Panc1 (cell line): ENCODE measurements around the gene RNPS1. TPM values are rescaled to one million over a fixed set of nuclear protein-coding genes. Genes with fewer than 3 reads are reported as not detected.

ENCODE experiments used
- ATAC-seq: fragments of 200-7000 bp; cut with Tn5 transposase; 2 replicates; pipeline ENCODE4 v1.9.1; 2020; ENCODE audit warnings: mild to moderate bottlenecking, moderate library complexity
- BruUV-seq: library from RNA; stranded (reverse); fragments of 400-500 nt; replicated peaks from 2 replicates; lab custom pipeline; 2021; lab: Mats Ljungman, UMichigan
- CTCF ChIA-PET: fragments of 300-600 bp; sonication (Branson Sonifier 250); formaldehyde crosslinking; loops from one replicate; lab custom pipeline; 2022; ENCODE audit warnings: antibody characterized with exemption; lab: Charles Lee
- POLR2A ChIA-PET: fragments of 300-600 bp; sonication (Branson Sonifier 250); formaldehyde crosslinking; loops from one replicate; lab custom pipeline; 2022; ENCODE audit warnings: antibody characterized with exemption; lab: Charles Lee
- DNase-seq: peaks from one replicate; pipeline ENCODE4 v3.0.0-alpha.2; 2010; ENCODE audit warnings: low read depth, low spot score
- H3K27ac ChIP-seq: 2 replicates; pipeline ENCODE4 v1.5.1; 2011; ENCODE audit warnings: mild to moderate bottlenecking, low read length, inconsistent platforms
- H3K27me3 ChIP-seq: fragments of 200-500 bp; sonication (Bioruptor generic); 2 replicates; pipeline ENCODE4 v1.6.0; 2014; ENCODE audit warnings: low read length, inconsistent platforms; ENCODE audit not compliant: control insufficient read depth, insufficient read depth
- H3K36me3 ChIP-seq: fragments of 200-500 bp; sonication (Bioruptor generic); 2 replicates; pipeline ENCODE4 v1.5.1; 2014; ENCODE audit warnings: inconsistent platforms, mild to moderate bottlenecking, low read length, moderate library complexity; ENCODE audit not compliant: control insufficient read depth, insufficient read depth
- H3K4me1 ChIP-seq: 2 replicates; pipeline ENCODE4 v1.5.1; 2011; ENCODE audit warnings: inconsistent platforms, mild to moderate bottlenecking, low read length, moderate library complexity; ENCODE audit not compliant: control insufficient read depth, insufficient read depth
- H3K4me3 ChIP-seq, 2 experiments: 2 replicates each; pipeline ENCODE4 v1.5.1; 2011 to 2012; ENCODE audit warnings: low read depth in 2 of 2, low read length in 2 of 2, mild to moderate bottlenecking in 2 of 2, inconsistent platforms in 1 of 2, moderate library complexity in 1 of 2
- H3K9me3 ChIP-seq: fragments of 200-500 bp; sonication (Bioruptor generic); 2 replicates; pipeline ENCODE4 v1.5.1; 2014; ENCODE audit warnings: low read depth, mild to moderate bottlenecking, inconsistent platforms, low read length, moderate library complexity; ENCODE audit not compliant: control insufficient read depth, insufficient read depth
- POLR2AphosphoS5 ChIP-seq: IDR thresholded peaks from 2 replicates; pipeline ENCODE4 v1.6.1; 2012; ENCODE audit warnings: mild to moderate bottlenecking, low read depth, low read length, moderate library complexity
- SIN3A ChIP-seq: IDR thresholded peaks from 2 replicates; pipeline ENCODE4 v1.6.1; 2012; ENCODE audit warnings: low read depth, mild to moderate bottlenecking, low read length, moderate library complexity, borderline replicate concordance; ENCODE audit not compliant: insufficient read depth
- TCF7L2 ChIP-seq: IDR thresholded peaks from 2 replicates; pipeline ENCODE4 v1.6.1; 2011; ENCODE audit warnings: mild to moderate bottlenecking, low read depth, low read length, inconsistent platforms
- in situ Hi-C: cut with HindIII; loops from 2 replicates; pipeline ENCODE4 v1.10.0; 2016; ENCODE audit warnings: low sequenced_read_pairs, low pct_unique_long_range_greater_than_20kb
- intact Hi-C: fragments of 100-400 bp; cut with micrococcal nuclease; formaldehyde crosslinking; loops from one replicate; pipeline ENCODE4 v1.10.0; 2022; ENCODE audit not compliant: unreplicated experiment
- total RNA-seq: library from RNA; stranded (reverse); gene quantifications from one replicate; pipeline ENCODE4 v1.2.1, GENCODE V29; 2021; ENCODE audit not compliant: unreplicated experiment
- TF ChIP-seq, protein P1 (sequence below), 2 experiments: IDR thresholded peaks; 2 replicates each; pipeline ENCODE4 v1.6.1; 2011 to 2012; ENCODE audit warnings: low read depth in 2 of 2, control low read depth in 1 of 2, low read length in 1 of 2, mild to moderate bottlenecking in 1 of 2, moderate library complexity in 1 of 2; ENCODE audit not compliant: insufficient read depth in 1 of 2

The RNPS1 gene
- total RNA-seq, 1 experiment from 2014 or later: 249 TPM

DNA sequence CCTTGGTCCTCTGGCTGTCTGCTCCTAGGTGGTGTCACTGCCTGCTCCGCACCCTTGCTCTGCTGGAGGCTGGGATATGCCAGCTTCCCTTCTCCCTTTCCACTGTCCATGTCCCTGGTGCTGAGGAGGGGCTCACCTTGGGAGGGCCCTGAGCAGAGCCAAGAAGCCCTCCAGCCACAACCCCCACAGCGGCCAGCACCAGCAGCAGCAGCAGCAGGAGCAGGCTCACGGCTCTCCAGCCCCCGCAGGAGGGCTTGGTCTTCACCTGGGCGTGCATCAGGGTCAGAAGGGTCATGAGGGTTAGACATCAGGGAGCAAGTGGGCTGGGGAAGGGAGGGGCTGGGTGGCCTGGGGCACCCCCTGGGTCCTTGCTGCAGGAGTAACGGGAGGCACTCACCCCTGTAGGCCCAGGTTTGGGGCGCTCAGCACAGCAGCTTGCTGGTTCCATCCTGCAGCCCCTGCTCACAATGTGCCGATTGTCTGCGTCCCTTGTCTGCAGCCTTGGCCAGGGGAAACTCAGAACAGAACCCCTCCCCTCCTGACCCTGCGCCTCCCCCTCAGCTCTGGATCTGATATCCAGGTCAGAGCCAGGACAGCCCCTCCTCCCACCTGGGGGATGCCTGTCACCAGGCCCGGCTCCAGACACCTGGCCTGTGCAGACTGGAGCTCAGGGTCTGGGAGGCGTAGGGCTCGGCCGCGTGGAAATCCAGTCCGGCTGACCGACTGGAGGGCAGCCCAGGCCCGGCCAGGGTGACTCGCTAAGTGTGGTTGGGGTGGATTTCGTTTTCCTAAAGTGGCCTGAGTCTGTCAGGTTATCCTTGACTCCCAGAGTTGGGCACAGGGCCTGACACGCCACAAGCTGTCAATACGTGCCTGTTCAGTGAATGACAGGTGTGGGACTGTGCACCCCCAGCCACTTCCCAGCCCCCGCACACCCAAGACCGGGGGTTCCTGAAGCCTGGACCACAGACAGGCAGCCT is 57.2 kb downstream of the RNPS1 start, which contains the start of gene BRICD5:
Gene BRICD5, minus strand, starts transcription at position 478 of the 980 bp plus-strand sequence. Its CDS starts 30 bp downstream, at position 448.
- Histone ChIP-seq H3K4me3 (no peak within 1 kb of the TSS), H3K36me3 (peaks cover 3% of the 10 kb centered on the region; the same call in 1 of the 2 replicates), H3K4me1 (peaks cover 32% of the 10 kb centered on the region), H3K27me3 (no peaks in the 10 kb centered on the region), H3K9me3 (no peaks in the 10 kb centered on the region), H3K27ac (peak within 1 kb of the TSS; percentile 48)
- no peak for DNase-seq
- ATAC-seq: peak; percentile 0; the same call in 1 of the 2 replicates
- in situ Hi-C loops (no loop called here), intact Hi-C loops (no loop called here)
- ChIA-PET CTCF (no interaction called here), POLR2A (interaction anchor here (0.6 to 0.7 kb wide), 3 partner anchors 15 to 372 kb away, joined by 3 to 14 read pairs (median 7); no protein-coding TSS in a partner anchor)
- TF ChIP-seq POLR2AphosphoS5: peak; percentile 36; the same call in 1 of the 2 replicates
- TF ChIP-seq, protein P1, sequence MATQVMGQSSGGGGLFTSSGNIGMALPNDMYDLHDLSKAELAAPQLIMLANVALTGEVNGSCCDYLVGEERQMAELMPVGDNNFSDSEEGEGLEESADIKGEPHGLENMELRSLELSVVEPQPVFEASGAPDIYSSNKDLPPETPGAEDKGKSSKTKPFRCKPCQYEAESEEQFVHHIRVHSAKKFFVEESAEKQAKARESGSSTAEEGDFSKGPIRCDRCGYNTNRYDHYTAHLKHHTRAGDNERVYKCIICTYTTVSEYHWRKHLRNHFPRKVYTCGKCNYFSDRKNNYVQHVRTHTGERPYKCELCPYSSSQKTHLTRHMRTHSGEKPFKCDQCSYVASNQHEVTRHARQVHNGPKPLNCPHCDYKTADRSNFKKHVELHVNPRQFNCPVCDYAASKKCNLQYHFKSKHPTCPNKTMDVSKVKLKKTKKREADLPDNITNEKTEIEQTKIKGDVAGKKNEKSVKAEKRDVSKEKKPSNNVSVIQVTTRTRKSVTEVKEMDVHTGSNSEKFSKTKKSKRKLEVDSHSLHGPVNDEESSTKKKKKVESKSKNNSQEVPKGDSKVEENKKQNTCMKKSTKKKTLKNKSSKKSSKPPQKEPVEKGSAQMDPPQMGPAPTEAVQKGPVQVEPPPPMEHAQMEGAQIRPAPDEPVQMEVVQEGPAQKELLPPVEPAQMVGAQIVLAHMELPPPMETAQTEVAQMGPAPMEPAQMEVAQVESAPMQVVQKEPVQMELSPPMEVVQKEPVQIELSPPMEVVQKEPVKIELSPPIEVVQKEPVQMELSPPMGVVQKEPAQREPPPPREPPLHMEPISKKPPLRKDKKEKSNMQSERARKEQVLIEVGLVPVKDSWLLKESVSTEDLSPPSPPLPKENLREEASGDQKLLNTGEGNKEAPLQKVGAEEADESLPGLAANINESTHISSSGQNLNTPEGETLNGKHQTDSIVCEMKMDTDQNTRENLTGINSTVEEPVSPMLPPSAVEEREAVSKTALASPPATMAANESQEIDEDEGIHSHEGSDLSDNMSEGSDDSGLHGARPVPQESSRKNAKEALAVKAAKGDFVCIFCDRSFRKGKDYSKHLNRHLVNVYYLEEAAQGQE (IDR thresholded peaks at IDR 0.05; ENCODE audit: insufficient read depth in 1 of 2, low read depth in 2 of 2, low read length in 1 of 2): no peak
- TF ChIP-seq SIN3A: no peak
- no peak for TF ChIP-seq TCF7L2
- BruUV-seq: no TSS peak

DNA sequence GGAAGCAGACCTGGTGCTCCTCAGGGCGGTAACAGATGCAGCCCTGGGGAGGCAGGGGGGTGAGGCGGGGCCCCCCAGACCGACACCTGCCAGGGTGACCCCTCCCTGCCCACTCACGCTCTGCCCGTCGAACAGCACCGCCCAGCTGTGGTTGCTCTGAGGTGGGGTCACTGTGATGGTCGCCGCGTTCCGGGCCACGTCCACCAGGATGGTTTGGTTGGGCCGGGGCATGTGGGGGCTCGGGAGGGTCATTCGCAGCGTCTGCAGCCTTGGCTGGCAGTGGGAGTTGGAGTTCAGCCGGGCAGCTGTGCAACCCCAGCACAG is 58.0 kb downstream of the RNPS1 start:
- no peaks in the 10 kb centered on the region for H3K27me3 ChIP-seq
- peaks cover 3% of the 10 kb centered on the region; the same call in 1 of the 2 replicates for H3K36me3 ChIP-seq
- DNase-seq: no peak
- ChIA-PET CTCF (no interaction called here), POLR2A (interaction anchor here (0.6 kb wide), 1 partner anchor 14 kb away, joined by 7 read pairs; no protein-coding TSS in a partner anchor)
- H3K27ac ChIP-seq: no peak overlapping the region
- H3K4me3 ChIP-seq: no peak overlapping the region
- intact Hi-C loops (no loop called here), in situ Hi-C loops (no loop called here)
- peaks cover 32% of the 10 kb centered on the region for H3K4me1 ChIP-seq
- TF ChIP-seq, protein P1 (IDR thresholded peaks at IDR 0.05; ENCODE audit: insufficient read depth in 1 of 2, low read depth in 2 of 2, low read length in 1 of 2): no peak
- no peaks in the 10 kb centered on the region for H3K9me3 ChIP-seq
- no TSS peak for BruUV-seq
- ATAC-seq: no peak
